Uterus (tissue), 4 donors: ENCODE data around the gene CCSER1. TPM values are rescaled to one million over a fixed set of nuclear protein-coding genes. Genes with fewer than 3 reads are reported as not detected.

ENCODE experiments used
- DNase-seq, 2 donors: peaks; one replicate each; pipeline ENCODE4 v3.0.0-alpha.2; 2019 to 2020
- H3K27ac ChIP-seq, 2 donors: fragments of 200-600 bp; sonication (generic); 1 replicate in 1 of 2; 2 replicates in 1 of 2; pipeline ENCODE4 v1.5.1; 2016 to 2018
- H3K27me3 ChIP-seq, 2 donors: fragments of 200-600 bp; sonication (generic); one replicate each; pipeline ENCODE4 v1.5.1; 2018 to 2019; ENCODE audit warnings: control low read depth in 1 of 2
- H3K36me3 ChIP-seq, 2 donors: fragments of 200-600 bp; sonication (generic); one replicate each; pipeline ENCODE4 v1.5.1; 2019; ENCODE audit warnings: control low read depth in 1 of 2
- H3K4me1 ChIP-seq, 2 donors: fragments of 200-600 bp; sonication (generic); one replicate each; pipeline ENCODE4 v1.5.1; 2018 to 2019; ENCODE audit warnings: control low read depth in 1 of 2
- H3K4me3 ChIP-seq, 2 donors: fragments of 200-600 bp; sonication (generic); 1 replicate in 1 of 2; 2 replicates in 1 of 2; pipeline ENCODE4 v1.5.1; 2018 to 2019; ENCODE audit warnings: mild to moderate bottlenecking in 1 of 2
- H3K9me3 ChIP-seq, 2 donors: fragments of 200-600 bp; sonication (generic); one replicate each; pipeline ENCODE4 v1.5.1; 2019; ENCODE audit warnings: control low read depth in 1 of 2
- CTCF ChIP-seq, 4 experiments: fragments of 200-600 bp in 2 of 4; fragments of 450-650 bp in 2 of 4; sonication (generic) in 2 of 4; IDR thresholded peaks; one replicate each; pipeline ENCODE4 v1.5.1; 2016 to 2019; ENCODE audit warnings: antibody characterized with exemption in 4 of 4, mild to moderate bottlenecking in 2 of 4, moderate library complexity in 1 of 4
- POLR2A ChIP-seq, 2 donors: fragments of 450-650 bp; IDR thresholded peaks; one replicate each; pipeline ENCODE4 v1.6.1; 2016; ENCODE audit warnings: antibody characterized with exemption in 2 of 2, mild to moderate bottlenecking in 1 of 2, moderate library complexity in 1 of 2
- intact Hi-C: fragments of 100-400 bp; cut with DNase I; formaldehyde crosslinking; loops from one replicate; pipeline ENCODE4 v1.15.1; 2023; ENCODE audit warnings: low total_unique reads
- total RNA-seq, 4 donors: library from RNA; depleted of rRNA in 3 of 4; stranded (reverse); fragments of >200 nt in 3 of 4; gene quantifications; one replicate each; pipeline versions ENCODE4 v1.1.0 to v1.2.4, GENCODE V29; 2014 to 2023
- donor health status: DM: yes; HTN: yes; CAD: no.

CCSER1 gene
- total RNA-seq, 4 donors from 2014 or later: 2.8 to 54.7 (median 11.9) TPM

GRCh38 chr4:90441770-90442169, 314.6 kb downstream of the CCSER1 start:
- Histone ChIP-seq H3K4me1 (no peaks in the 10 kb centered on the region), H3K36me3 (no peaks in the 10 kb centered on the region), H3K27ac (no peak overlapping the region), H3K27me3 (no peaks in the 10 kb centered on the region), H3K9me3 (no peaks in the 10 kb centered on the region), H3K4me3 (no peak overlapping the region)
- no peak for DNase-seq
- intact Hi-C loops: no loop called here
- no peak for TF ChIP-seq CTCF (IDR thresholded peaks at IDR 0.05)

GRCh38 chr4:90442619-90443018, 315.4 kb downstream of the CCSER1 start:
- Histone ChIP-seq H3K27ac (no peak overlapping the region), H3K9me3 (no peaks in the 10 kb centered on the region), H3K27me3 (no peaks in the 10 kb centered on the region), H3K4me1 (no peaks in the 10 kb centered on the region), H3K4me3 (no peak overlapping the region), H3K36me3 (no peaks in the 10 kb centered on the region)
- DNase-seq: no peak
- no peak for TF ChIP-seq POLR2A (IDR thresholded peaks at IDR 0.05)
- TF ChIP-seq CTCF (IDR thresholded peaks at IDR 0.05): no peak
- intact Hi-C loops: no loop called here

GRCh38 chr4:90443231-90443630, 316.0 kb downstream of the CCSER1 start:
- Histone ChIP-seq H3K4me1 (no peaks in the 10 kb centered on the region), H3K27ac (no peak overlapping the region), H3K9me3 (no peaks in the 10 kb centered on the region), H3K4me3 (no peak overlapping the region), H3K27me3 (no peaks in the 10 kb centered on the region), H3K36me3 (no peaks in the 10 kb centered on the region)
- intact Hi-C loops: no loop called here
- no peak for DNase-seq
- TF ChIP-seq POLR2A (IDR thresholded peaks at IDR 0.05) (no peak), CTCF (IDR thresholded peaks at IDR 0.05) (no peak)

- H3K27me3 ChIP-seq: no peaks in the 10 kb centered on the region
Observed at GRCh38 chr4:90444904-90445303, 317.7 kb downstream of the CCSER1 start.

GRCh38 chr4:90445380-90445779, 318.2 kb downstream of the CCSER1 start:
- no peak for TF ChIP-seq CTCF (IDR thresholded peaks at IDR 0.05)
- no peak for TF ChIP-seq POLR2A (IDR thresholded peaks at IDR 0.05)
- Histone ChIP-seq H3K27me3 (no peaks in the 10 kb centered on the region), H3K27ac (no peak overlapping the region), H3K36me3 (no peaks in the 10 kb centered on the region), H3K4me1 (no peaks in the 10 kb centered on the region), H3K9me3 (no peaks in the 10 kb centered on the region), H3K4me3 (no peak overlapping the region)
- no peak for DNase-seq
- intact Hi-C loops: no loop called here

More at GRCh38 chr4:90444904-90445303, 317.7 kb downstream of the CCSER1 start:
- TF ChIP-seq CTCF (IDR thresholded peaks at IDR 0.05) (no peak), POLR2A (IDR thresholded peaks at IDR 0.05) (no peak)
- H3K27ac ChIP-seq: no peak overlapping the region
- no peak overlapping the region for H3K4me3 ChIP-seq
- DNase-seq: no peak
- no peaks in the 10 kb centered on the region for H3K4me1 ChIP-seq
- H3K9me3 ChIP-seq: no peaks in the 10 kb centered on the region
- intact Hi-C loops: no loop called here
- no peaks in the 10 kb centered on the region for H3K36me3 ChIP-seq
